ENCODE data around the gene EXOSC1.
"Not testable (repeated sequence)": the region's sequence is repeated elsewhere in the genome, so short reads cannot be mapped to it uniquely, and the experiment has no call there.

The EXOSC1 gene

DNA sequence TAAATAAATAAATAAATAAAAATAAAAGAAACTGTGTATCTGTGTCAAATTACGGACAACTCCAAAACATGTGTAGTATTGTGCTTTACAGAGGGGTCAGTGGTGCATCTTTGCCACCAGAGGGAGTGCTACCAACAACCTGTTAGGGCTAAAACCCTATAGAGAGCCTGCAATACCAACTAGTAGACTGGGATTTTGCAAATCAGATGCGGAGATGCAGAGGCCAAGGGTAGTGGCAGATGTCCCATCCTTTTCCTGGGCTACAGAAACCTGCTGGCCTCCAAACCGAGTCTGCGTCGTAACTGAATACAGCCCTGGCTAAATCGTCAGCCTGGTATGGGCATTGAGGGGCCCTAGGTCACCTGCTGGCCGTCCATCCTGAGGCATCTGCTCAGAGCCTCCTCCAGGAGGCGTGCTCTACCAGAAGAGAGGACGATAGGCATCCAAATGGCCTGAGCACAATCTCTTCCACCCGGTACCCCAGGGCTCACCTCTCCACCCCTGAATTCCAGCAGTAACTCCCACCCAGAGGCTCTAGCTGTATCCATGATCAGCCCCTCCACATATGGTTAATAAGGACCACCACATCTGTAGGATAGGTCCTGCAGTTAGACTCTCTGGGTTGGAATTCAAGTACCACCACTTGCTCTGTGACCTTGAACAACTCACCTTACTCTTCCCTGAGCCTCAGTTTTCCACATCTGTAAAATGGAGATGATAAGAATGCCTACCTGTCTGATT is 38.4 kb downstream of the EXOSC1 start:
- DNase-seq = peak; percentile 61 to 72

DNA sequence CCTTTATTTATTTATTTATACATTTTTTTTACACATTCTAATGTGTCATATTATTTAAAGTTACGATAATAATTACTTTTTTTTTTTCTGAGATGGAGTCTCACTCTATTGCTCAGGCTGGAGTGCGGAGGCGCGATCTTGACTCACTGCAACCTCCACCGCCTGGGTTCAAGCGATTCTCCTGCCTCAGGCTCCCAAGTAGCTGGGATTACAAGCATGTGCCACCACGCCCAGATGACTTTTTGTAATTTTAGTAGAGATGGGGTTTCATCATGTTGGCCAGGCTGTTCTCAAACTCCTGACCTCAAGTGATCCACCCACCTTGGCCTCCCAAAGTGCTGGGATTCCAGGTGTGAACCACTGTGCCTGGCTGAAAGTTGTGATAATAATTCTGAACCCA is 39.3 kb downstream of the EXOSC1 start:
- not testable (repeated sequence) for DNase-seq

DNA sequence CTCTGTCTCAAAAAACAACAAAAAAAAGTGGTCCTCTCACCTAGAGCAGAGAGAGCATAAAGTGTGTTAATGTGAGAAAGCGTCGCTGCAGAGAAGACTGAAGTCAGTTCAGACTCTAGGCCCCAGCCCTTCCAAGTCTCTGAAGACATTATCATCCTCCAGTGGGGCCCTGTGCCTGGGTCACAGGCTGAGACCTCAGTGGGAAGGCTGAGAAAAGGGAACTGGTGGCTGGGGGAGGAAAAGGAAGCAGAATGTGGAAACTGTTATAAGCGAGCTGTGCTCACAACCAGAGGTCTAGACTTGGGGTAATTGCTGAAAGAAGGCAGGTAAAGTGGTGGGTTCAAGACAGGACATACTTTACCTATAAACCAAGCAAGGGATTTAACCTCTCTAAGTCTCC is 39.7 kb downstream of the EXOSC1 start:
- DNase-seq = no peak

DNA sequence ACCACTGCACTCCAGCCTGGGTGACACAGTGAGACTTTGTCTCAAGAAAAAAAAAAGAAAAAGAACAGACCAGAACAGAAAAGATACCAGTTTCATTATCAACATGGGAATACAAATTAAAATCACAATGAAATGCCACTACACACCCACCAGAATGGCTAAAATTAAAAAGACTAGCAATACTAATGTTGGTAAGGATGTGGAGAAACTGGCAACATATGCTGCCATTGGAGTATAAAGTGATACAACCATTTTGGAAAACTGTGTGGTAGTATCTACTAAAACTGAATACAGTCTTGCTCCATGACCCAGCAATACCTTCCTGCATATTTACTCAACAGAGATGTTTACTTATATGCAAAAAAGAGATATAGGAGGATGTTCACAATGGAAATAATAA is 41.8 kb downstream of the EXOSC1 start:
- DNase-seq = no peak

DNA sequence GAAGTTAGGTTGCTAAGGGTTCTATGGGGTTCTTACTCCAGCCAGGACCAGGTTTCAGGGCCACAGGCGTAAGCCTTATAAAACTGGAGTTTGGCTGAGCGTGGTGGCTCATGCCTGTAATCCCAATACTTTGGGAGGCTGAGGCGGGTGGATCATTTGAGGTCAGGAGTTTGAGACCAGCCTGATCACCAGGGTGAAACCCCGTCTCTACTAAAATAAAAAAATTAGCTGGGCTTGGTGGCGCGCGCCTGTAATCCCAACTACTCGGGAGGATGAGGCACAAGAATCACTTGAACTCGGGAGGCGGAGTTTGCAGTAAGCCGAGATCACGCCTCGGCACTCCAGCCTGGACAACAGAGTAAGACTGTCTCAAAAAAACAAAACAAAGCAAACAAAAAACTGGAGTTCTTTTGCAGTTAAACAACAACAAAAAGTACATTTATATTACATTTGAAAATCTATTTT is 44.3 kb downstream of the EXOSC1 start:
- DNase-seq = no peak

DNA sequence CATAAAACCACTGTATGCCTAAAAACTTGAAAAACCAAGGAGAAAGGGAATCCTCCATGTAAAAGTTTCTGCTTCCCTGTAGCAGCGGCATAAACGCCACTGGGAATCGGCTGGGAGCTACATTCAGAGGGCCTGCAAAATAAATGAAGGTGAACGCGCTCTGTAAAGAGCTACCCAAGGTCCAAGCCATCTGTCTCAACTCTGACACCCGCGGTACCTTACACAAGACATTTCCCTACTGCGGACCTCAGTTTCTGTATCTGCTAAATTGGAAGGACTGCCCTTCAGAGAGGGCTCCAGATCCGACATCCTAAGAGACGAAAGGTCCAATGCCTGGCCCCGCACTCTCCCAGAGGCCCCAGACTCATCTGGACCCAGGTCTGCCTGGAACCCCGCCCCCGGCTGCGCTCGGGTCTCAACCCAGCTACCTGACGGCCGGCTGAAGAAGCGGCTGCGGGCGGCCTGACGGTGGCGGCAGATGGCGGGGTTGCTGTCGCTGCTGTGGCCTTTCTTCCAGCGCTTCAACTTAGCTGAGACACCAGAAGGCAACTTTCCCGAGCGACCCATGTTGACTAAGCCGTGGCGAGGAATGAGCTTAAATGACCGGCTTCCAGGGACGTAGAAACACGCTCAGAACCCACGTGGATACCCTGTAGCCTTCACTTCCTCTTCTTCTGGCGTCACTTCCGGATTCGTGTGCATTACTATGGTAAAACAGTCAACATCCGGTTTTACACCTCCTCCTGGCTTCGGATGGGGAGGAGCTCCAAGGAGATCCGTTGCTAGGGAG is 44.9 kb downstream of the EXOSC1 start, which contains the start of gene RRP12:
Gene RRP12, minus strand, starts transcription at position 676 of the 790 bp plus-strand sequence. Its CDS starts 109 bp downstream, at position 567.
- DNase-seq = peak; percentile 80 to 84

DNA sequence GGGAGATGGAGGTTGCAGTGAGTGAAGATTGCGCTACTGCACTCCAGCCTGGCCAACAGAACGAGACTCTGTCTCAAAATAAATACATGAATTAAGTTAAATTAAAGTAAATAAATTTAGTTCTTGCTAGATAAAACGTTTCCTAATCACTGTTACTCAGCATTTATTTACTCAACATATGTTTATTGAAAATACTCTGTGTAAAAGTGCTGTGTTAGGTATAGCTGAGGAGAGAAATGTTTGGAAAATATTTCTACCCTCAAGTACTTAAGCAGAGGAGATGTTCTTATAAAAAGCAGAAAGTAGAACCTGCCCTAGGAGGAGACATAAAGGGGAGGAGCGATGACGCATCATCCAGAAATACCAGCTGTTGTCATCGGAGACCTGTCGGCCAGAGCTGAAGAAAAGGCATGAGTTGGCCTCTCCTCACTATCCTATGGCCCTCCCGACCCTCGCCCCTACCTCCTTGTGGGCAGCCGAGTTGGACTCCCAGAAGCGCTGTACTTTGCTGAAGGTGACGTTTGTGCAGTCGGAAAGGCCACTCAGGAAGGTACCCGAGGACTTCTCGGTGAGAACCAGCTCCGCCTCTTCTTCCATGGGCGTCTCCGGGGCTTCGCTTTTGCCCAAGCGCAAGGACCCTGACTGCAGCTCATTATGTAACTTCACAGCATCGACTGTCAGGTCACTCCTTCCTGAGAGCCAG is 45.8 kb downstream of the EXOSC1 start:
- DNase-seq = peak; percentile 39 to 56

DNA sequence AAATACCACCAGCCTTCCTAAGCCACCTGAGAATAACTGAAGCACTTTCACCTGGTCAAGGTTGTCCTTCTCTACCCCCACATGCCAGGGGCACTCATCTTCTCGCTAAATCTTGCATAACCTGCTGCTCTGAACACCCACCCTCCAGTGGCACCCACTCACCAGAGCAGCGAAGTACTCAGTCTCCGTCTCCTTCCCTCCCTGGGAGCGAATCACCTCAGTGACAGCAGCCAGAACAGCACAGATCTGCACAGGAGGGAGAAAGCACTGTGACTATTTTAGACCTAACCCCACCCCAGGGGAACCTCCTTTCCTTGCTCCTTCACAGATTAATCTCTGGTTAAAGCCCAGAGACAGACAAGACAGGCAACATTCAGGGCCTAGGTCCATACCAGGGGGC is 49.8 kb downstream of the EXOSC1 start:
- DNase-seq = no peak

DNA sequence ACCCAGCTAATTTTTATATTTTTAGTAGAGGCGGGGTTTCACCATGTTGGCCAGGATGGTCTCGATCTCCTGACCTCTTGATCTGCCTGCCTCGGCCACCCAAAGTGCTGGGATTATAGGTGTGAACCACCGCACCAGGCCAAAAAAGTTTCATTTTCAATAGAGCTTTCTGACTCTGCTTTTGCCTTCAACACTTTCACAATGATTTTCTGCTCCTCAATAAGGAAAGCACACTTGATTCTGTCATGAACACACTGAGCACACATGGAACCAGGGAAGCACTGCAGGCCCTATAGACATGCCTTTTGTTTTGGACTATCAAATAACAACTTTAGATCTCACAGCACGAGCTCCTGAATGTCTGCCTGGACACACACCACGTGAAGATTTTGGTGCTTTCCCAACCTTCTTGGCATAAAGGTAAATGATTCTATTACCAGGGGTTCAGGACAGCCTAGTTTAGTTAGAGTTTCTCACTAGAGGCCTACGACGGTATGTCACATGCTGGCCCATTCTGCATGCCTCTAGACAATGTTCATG is 52.7 kb downstream of the EXOSC1 start:
- DNase-seq = no peak

DNA sequence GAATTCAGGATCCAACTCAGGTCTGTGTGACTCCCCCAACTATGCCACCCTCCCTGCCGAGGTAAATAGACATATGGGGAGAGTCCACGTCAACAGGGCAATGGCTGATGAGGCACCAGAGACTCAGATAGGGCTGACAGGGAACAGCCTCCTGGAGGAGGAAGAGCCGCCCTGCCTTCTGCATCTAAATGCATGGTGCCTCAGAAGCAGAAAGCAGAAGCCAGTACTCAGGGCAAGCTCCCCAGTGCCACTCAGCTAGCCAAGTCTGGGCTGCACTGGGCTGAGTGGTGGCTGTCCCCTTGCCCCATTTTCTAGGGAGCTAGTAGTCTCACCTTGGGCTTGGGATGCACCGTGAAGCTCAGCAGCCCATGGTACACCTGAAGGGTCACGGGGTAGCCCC is 55.7 kb downstream of the EXOSC1 start:
- DNase-seq = no peak

DNA sequence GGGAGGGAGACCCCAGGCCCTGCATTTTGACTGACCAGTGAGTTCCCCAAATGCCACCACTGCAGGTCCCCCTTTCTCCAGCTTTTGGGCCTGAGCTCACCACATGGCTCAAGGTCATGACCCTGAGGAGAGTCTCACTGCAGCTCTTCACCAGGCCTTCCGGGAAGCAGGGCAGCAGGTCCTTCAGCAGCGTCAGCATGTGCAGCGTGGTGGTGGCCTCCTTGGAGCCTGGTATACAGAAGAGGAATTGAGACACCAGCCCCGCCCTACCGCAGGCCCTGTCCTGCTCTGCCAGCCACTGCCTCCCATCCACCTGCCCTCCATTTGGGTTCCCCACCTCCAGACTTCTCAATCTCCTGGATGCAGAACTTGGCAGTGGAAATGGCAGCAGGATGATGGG is 57.7 kb downstream of the EXOSC1 start:
- no peak for DNase-seq
